ENCODE data around the gene TMEM238. TPM values are rescaled to one million over a fixed set of nuclear protein-coding genes. Genes with fewer than 3 reads are reported as not detected.
"Not testable (repeated sequence)": the region's sequence is repeated elsewhere in the genome, so short reads cannot be mapped to it uniquely, and the experiment has no call there.

The TMEM238 gene
- total and polyA plus RNA-seq, 5 donors from 2014 or later, result 0.42 to 15.9 (median 1.1) TPM

- Histone ChIP-seq H3K4me3 (ENCODE audit: low read depth, low read length) (no peak overlapping the region), H3K36me3 (ENCODE audit: control insufficient read depth, insufficient read depth, low read length) (no peaks in the 10 kb centered on the region), H3K27ac (ENCODE audit: insufficient read depth, low read length, poor library complexity, severe bottlenecking) (no peak overlapping the region), H3K4me1 (ENCODE audit: control insufficient read depth, insufficient read depth, low read length, poor library complexity, severe bottlenecking) (peaks cover 9% of the 10 kb centered on the region), H3K27me3 (ENCODE audit: control insufficient read depth, insufficient read depth, low read length) (no peaks in the 10 kb centered on the region), H3K9me3 (ENCODE audit: control insufficient read depth in 2 of 2, low read length in 2 of 2) (no peaks in the 10 kb centered on the region)
- ATAC-seq (ENCODE audit: low read depth in 2 of 2), result no peak
- peaks cover 0 to 1% (median 0%) of the 10 kb centered on the region in 7 donors for H3K9me3 Mint-ChIP-seq
- H3K27ac Mint-ChIP-seq, result no peak overlapping the region
- no peaks in the 10 kb centered on the region for H3K36me3 Mint-ChIP-seq
- DNase-seq, result no peak
- H3K4me1 Mint-ChIP-seq, result peaks cover 3 to 6% (median 5%) of the 10 kb centered on the region in 4 donors
- H3K4me3 Mint-ChIP-seq, result no peak overlapping the region
- peaks cover 41% of the 10 kb centered on the region for H3K27me3 Mint-ChIP-seq
Observed at GRCh38 chr19:55333870-55334269, 50.2 kb downstream of the TMEM238 start.

GRCh38 chr19:55329791-55330190 is 54.3 kb downstream of the TMEM238 start:
- not testable (repeated sequence) for H3K27ac ChIP-seq (ENCODE audit: insufficient read depth, low read length, poor library complexity, severe bottlenecking); H3K4me1 Mint-ChIP-seq; H3K36me3 Mint-ChIP-seq; DNase-seq; H3K9me3 Mint-ChIP-seq; H3K27ac Mint-ChIP-seq; H3K4me3 Mint-ChIP-seq; H3K9me3 ChIP-seq (ENCODE audit: control insufficient read depth in 2 of 2, low read length in 2 of 2); H3K27me3 ChIP-seq (ENCODE audit: control insufficient read depth, insufficient read depth, low read length); H3K4me3 ChIP-seq (ENCODE audit: low read depth, low read length); H3K4me1 ChIP-seq (ENCODE audit: control insufficient read depth, insufficient read depth, low read length, poor library complexity, severe bottlenecking); H3K36me3 ChIP-seq (ENCODE audit: control insufficient read depth, insufficient read depth, low read length); ATAC-seq (ENCODE audit: low read depth in 2 of 2)
- H3K27me3 Mint-ChIP-seq, result peaks cover 26% of the 10 kb centered on the region

Other genes starting within 250 kb of the TMEM238 start
- gene TNNT1, start 235.1 kb downstream of the TMEM238 start, total RNA-seq, result not detected
- gene TNNT1, start 235.1 kb downstream of the TMEM238 start, polyA plus RNA-seq, result not detected
- gene TNNI3, start 226.6 kb downstream of the TMEM238 start, total RNA-seq, result not detected
- not detected for gene TNNI3, start 226.6 kb downstream of the TMEM238 start, polyA plus RNA-seq
- gene DNAAF3, start 217.7 kb downstream of the TMEM238 start, total RNA-seq, result not detected
- not detected for gene DNAAF3, start 217.7 kb downstream of the TMEM238 start, polyA plus RNA-seq
- 1.9 TPM for gene SYT5, start 204.0 kb downstream of the TMEM238 start, total RNA-seq
- under 1 TPM in 1 of 4 donors, not detected in 3; 0.06 TPM for gene SYT5, start 204.0 kb downstream of the TMEM238 start, polyA plus RNA-seq
- gene PTPRH, start 174.8 kb downstream of the TMEM238 start, total RNA-seq, result not detected
- not detected for gene PTPRH, start 174.8 kb downstream of the TMEM238 start, polyA plus RNA-seq
- 13.3 TPM for gene TMEM86B, start 155.5 kb downstream of the TMEM238 start, total RNA-seq
- under 1 TPM in 3 of 4 donors, not detected in 1; 0.25 to 0.83 (median 0.49) TPM for gene TMEM86B, start 155.5 kb downstream of the TMEM238 start, polyA plus RNA-seq
- 168 TPM for gene PPP6R1, start 125.3 kb downstream of the TMEM238 start, total RNA-seq
- 10 to 100 TPM; 38.9 to 58.2 (median 44.0) TPM for gene PPP6R1, start 125.3 kb downstream of the TMEM238 start, polyA plus RNA-seq
- 15.8 TPM for gene HSPBP1, start 104.2 kb downstream of the TMEM238 start, total RNA-seq
- 10 to 100 TPM; 30.2 to 37.2 (median 35.1) TPM for gene HSPBP1, start 104.2 kb downstream of the TMEM238 start, polyA plus RNA-seq
- 1.5 TPM for gene BRSK1, start 100.3 kb downstream of the TMEM238 start, total RNA-seq
- gene BRSK1, start 100.3 kb downstream of the TMEM238 start, polyA plus RNA-seq, result not detected
- gene TMEM150B, start 59.0 kb downstream of the TMEM238 start, total RNA-seq, result 2.1 TPM
- gene TMEM150B, start 59.0 kb downstream of the TMEM238 start, polyA plus RNA-seq, result not detected
- gene KMT5C, start 44.4 kb downstream of the TMEM238 start, total RNA-seq, result 69.6 TPM
- gene KMT5C, start 44.4 kb downstream of the TMEM238 start, polyA plus RNA-seq, result 1 to 10 TPM in 3 of 4 donors, under 1 TPM in 1; 0.98 to 1.6 (median 1.2) TPM
- gene COX6B2, start 29.6 kb downstream of the TMEM238 start, total RNA-seq, result 0.57 TPM
- gene COX6B2, start 29.6 kb downstream of the TMEM238 start, polyA plus RNA-seq, result not detected
- gene GARIN5B, start 21.0 kb downstream of the TMEM238 start, total RNA-seq, result not detected
- gene GARIN5B, start 21.0 kb downstream of the TMEM238 start, polyA plus RNA-seq, result not detected
- not detected for gene IL11, start 13.8 kb downstream of the TMEM238 start, total RNA-seq
- not detected for gene IL11, start 13.8 kb downstream of the TMEM238 start, polyA plus RNA-seq
- gene TMEM190, start 7.5 kb downstream of the TMEM238 start, total RNA-seq, result not detected
- gene TMEM190, start 7.5 kb downstream of the TMEM238 start, polyA plus RNA-seq, result not detected
- 2,934 TPM for gene RPL28, start 1.6 kb upstream of the TMEM238 start, total RNA-seq
- gene RPL28, start 1.6 kb upstream of the TMEM238 start, polyA plus RNA-seq, result 100 to 1,000 TPM; 527 to 727 (median 674) TPM
- gene UBE2S, start 23.5 kb upstream of the TMEM238 start, total RNA-seq, result 92.9 TPM
- gene UBE2S, start 23.5 kb upstream of the TMEM238 start, polyA plus RNA-seq, result 10 to 100 TPM; 24.9 to 38.8 (median 33.2) TPM
- not detected for gene SHISA7, start 59.0 kb upstream of the TMEM238 start, total RNA-seq
- not detected for gene SHISA7, start 59.0 kb upstream of the TMEM238 start, polyA plus RNA-seq
- 6.3 TPM for gene ISOC2, start 77.3 kb upstream of the TMEM238 start, total RNA-seq
- gene ISOC2, start 77.3 kb upstream of the TMEM238 start, polyA plus RNA-seq, result 10 to 100 TPM; 24.7 to 34.1 (median 28.1) TPM
- not detected for gene C19orf85, start 80.5 kb upstream of the TMEM238 start, total RNA-seq
- not detected for gene C19orf85, start 80.5 kb upstream of the TMEM238 start, polyA plus RNA-seq
- 23.9 TPM for gene ZNF628, start 92.3 kb upstream of the TMEM238 start, total RNA-seq
- under 1 TPM; 0.05 to 0.22 (median 0.09) TPM for gene ZNF628, start 92.3 kb upstream of the TMEM238 start, polyA plus RNA-seq
- gene NAT14, start 100.9 kb upstream of the TMEM238 start, total RNA-seq, result 9.2 TPM
- gene NAT14, start 100.9 kb upstream of the TMEM238 start, polyA plus RNA-seq, result 1 to 10 TPM; 3.3 to 5.1 (median 4.1) TPM
- gene SSC5D, start 104.1 kb upstream of the TMEM238 start, total RNA-seq, result 0.27 TPM
- gene SSC5D, start 104.1 kb upstream of the TMEM238 start, polyA plus RNA-seq, result not detected
- not detected for gene SBK2, start 152.8 kb upstream of the TMEM238 start, total RNA-seq
- not detected for gene SBK2, start 152.8 kb upstream of the TMEM238 start, polyA plus RNA-seq
- not detected for gene SBK3, start 161.3 kb upstream of the TMEM238 start, total RNA-seq
- gene SBK3, start 161.3 kb upstream of the TMEM238 start, polyA plus RNA-seq, result not detected
- 4.2 TPM for gene ZNF579, start 196.6 kb upstream of the TMEM238 start, total RNA-seq
- gene ZNF579, start 196.6 kb upstream of the TMEM238 start, polyA plus RNA-seq, result under 1 TPM in 3 of 4 donors, not detected in 1; 0.13 to 0.24 (median 0.14) TPM
- gene FIZ1, start 215.2 kb upstream of the TMEM238 start, total RNA-seq, result 13.0 TPM
- gene FIZ1, start 215.2 kb upstream of the TMEM238 start, polyA plus RNA-seq, result 1 to 10 TPM; 1.3 to 3.5 (median 1.5) TPM
- 13.7 TPM for gene ZNF524, start 216.0 kb upstream of the TMEM238 start, total RNA-seq
- 10 to 100 TPM; 38.5 to 53.7 (median 44.5) TPM for gene ZNF524, start 216.0 kb upstream of the TMEM238 start, polyA plus RNA-seq
- 12.8 TPM for gene ZNF865, start 221.4 kb upstream of the TMEM238 start, total RNA-seq
- under 1 TPM; 0.05 to 0.13 (median 0.10) TPM for gene ZNF865, start 221.4 kb upstream of the TMEM238 start, polyA plus RNA-seq
- gene ZNF784, start 240.3 kb upstream of the TMEM238 start, total RNA-seq, result 11.1 TPM
- 1 to 10 TPM; 1.0 to 2.4 (median 1.6) TPM for gene ZNF784, start 240.3 kb upstream of the TMEM238 start, polyA plus RNA-seq